ENCODE data around the gene TLE1. TPM values are rescaled to one million over a fixed set of nuclear protein-coding genes. Genes with fewer than 3 reads are reported as not detected.
A peak's percentile ranks its signal among the peaks of the same experiment; 100 is the strongest.

TLE1 gene
- total and polyA plus RNA-seq, 2 donors (not counting 1 experiment from before 2014, with no cell fraction given), result 33.5 to 80.3 TPM

- peaks cover 38% of the 10 kb centered on the region for H3K79me2 ChIP-seq (ENCODE audit: control insufficient read depth, insufficient read depth, low read length)
- H3K27ac Mint-ChIP-seq, result no peak overlapping the region
- peaks cover 17 to 28% of the 10 kb centered on the region in 2 donors for H3K4me1 ChIP-seq (ENCODE audit: control insufficient read depth in 2 of 2, insufficient read depth in 2 of 2, low read length in 2 of 2)
- ATAC-seq (ENCODE audit: low read depth), result no peak
- ChIA-PET POLR2A (interaction anchor here (0.6 kb wide), 1 partner anchor 35 kb away, joined by 7 read pairs; no protein-coding TSS in a partner anchor), CTCF (interaction anchor here (1.8 to 4.2 kb wide), 2 partner anchors 49 to 114 kb away, joined by 6 to 13 read pairs; no protein-coding TSS in a partner anchor)
- no peaks in the 10 kb centered on the region for H3K27me3 Mint-ChIP-seq
- no peak overlapping the region for H3K9ac ChIP-seq (ENCODE audit: low read length)
- no peak overlapping the region for H3K4me3 Mint-ChIP-seq
- H3K27ac ChIP-seq (ENCODE audit: low read length in 2 of 2), result no peak overlapping the region
- H3K27me3 ChIP-seq (replicated peaks in 1 of 4; ENCODE audit: control extremely low read depth in 1 of 4, control insufficient read depth in 3 of 4, insufficient read depth in 4 of 4, low read length in 3 of 4), result no peaks in the 10 kb centered on the region
- no peaks in the 10 kb centered on the region for H3K9me3 ChIP-seq (ENCODE audit: control extremely low read depth in 1 of 3, control insufficient read depth in 2 of 3, insufficient read depth in 1 of 3, low read length in 2 of 3)
- peaks cover 44% of the 10 kb centered on the region for H4K20me1 ChIP-seq (ENCODE audit: control insufficient read depth, insufficient read depth, low read length, poor library complexity, severe bottlenecking)
- H2AFZ ChIP-seq (ENCODE audit: insufficient read depth, low read depth, low read length, poor library complexity, severe bottlenecking), result no peak overlapping the region
- no peak overlapping the region for H3K4me3 ChIP-seq (ENCODE audit: control extremely low read depth in 1 of 5, extremely low read depth in 1 of 5, insufficient read depth in 1 of 5, low read depth in 2 of 5, low read length in 4 of 5)
- TF ChIP-seq EZH2 (IDR thresholded peaks at IDR 0.05; ENCODE audit: borderline replicate concordance, insufficient read depth, low read depth, low read length, poor library complexity, severe bottlenecking), result no peak
- TF ChIP-seq, protein P1, sequence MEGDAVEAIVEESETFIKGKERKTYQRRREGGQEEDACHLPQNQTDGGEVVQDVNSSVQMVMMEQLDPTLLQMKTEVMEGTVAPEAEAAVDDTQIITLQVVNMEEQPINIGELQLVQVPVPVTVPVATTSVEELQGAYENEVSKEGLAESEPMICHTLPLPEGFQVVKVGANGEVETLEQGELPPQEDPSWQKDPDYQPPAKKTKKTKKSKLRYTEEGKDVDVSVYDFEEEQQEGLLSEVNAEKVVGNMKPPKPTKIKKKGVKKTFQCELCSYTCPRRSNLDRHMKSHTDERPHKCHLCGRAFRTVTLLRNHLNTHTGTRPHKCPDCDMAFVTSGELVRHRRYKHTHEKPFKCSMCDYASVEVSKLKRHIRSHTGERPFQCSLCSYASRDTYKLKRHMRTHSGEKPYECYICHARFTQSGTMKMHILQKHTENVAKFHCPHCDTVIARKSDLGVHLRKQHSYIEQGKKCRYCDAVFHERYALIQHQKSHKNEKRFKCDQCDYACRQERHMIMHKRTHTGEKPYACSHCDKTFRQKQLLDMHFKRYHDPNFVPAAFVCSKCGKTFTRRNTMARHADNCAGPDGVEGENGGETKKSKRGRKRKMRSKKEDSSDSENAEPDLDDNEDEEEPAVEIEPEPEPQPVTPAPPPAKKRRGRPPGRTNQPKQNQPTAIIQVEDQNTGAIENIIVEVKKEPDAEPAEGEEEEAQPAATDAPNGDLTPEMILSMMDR (IDR thresholded peaks at IDR 0.05), result no peak
- WGBS (ENCODE audit: insufficient coverage), result 70% methylated on average over 1 of the region's 1 CpG
- no peak overlapping the region for H3K4me2 ChIP-seq (replicated peaks; ENCODE audit: low read depth, low read length, poor library complexity, severe bottlenecking)
- DNase-seq, result no peak
- intact Hi-C loops (cut with micrococcal nuclease), result loop anchor here (10.0 kb wide), 1 partner anchor 48 kb away; the partner anchor contains the start of gene TLE1
- peaks cover 0 to 10% of the 10 kb centered on the region in 2 experiments for H3K36me3 ChIP-seq (replicated peaks in 1 of 2; ENCODE audit: control extremely low read depth in 1 of 2, control insufficient read depth in 1 of 2, extremely low read depth in 1 of 2, insufficient read depth in 2 of 2, low read length in 1 of 2)
- peaks cover 36% of the 10 kb centered on the region for H3K4me1 Mint-ChIP-seq
- no peaks in the 10 kb centered on the region for H3K9me3 Mint-ChIP-seq (ENCODE audit: insufficient read depth)
Observed at GRCh38 chr9:81637276-81637675, 52.1 kb downstream of the TLE1 start.

DNA sequence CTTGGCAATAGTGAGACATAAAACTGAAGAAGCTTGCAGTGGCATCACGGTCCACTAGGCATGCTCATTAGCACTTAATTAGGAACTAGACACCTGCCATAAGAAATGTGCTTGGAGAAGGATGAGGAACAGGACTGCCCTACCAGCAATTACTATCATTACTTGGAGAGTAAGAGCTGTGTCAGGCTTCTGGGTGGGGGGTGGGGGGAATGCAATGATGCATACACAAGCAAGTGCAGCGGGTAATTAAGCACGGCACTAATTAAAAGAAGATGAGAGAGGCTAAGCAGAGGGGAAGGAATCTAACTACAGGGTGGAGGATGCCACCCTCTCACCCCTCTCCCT is 53.1 kb downstream of the TLE1 start:
- Mint-ChIP-seq H3K27me3 (no peaks in the 10 kb centered on the region), H3K4me3 (no peak overlapping the region), H3K27ac (no peak overlapping the region), H3K4me1 (peaks cover 41% of the 10 kb centered on the region), H3K9me3 (ENCODE audit: insufficient read depth) (no peaks in the 10 kb centered on the region)
- DNase-seq, result no peak
- H3K9ac ChIP-seq (ENCODE audit: low read length), result no peak overlapping the region
- H3K27me3 ChIP-seq (replicated peaks in 1 of 4; ENCODE audit: control extremely low read depth in 1 of 4, control insufficient read depth in 3 of 4, insufficient read depth in 4 of 4, low read length in 3 of 4), result no peaks in the 10 kb centered on the region
- no peak overlapping the region for H3K4me3 ChIP-seq (ENCODE audit: control extremely low read depth in 1 of 5, extremely low read depth in 1 of 5, insufficient read depth in 1 of 5, low read depth in 2 of 5, low read length in 4 of 5)
- TF ChIP-seq EZH2 (IDR thresholded peaks at IDR 0.05; ENCODE audit: borderline replicate concordance, insufficient read depth, low read depth, low read length, poor library complexity, severe bottlenecking), result no peak
- TF ChIP-seq, protein P1 (IDR thresholded peaks at IDR 0.05), result no peak
- ChIA-PET CTCF (interaction anchor here (1.0 to 4.2 kb wide), 3 partner anchors 13 to 113 kb away, joined by 3 to 13 read pairs (median 6); no protein-coding TSS in a partner anchor), POLR2A (interaction anchor here (0.5 to 0.6 kb wide), 2 partner anchors 33 to 104 kb away, joined by 7 to 8 read pairs; no protein-coding TSS in a partner anchor)
- intact Hi-C loops (cut with micrococcal nuclease), result loop anchor here (10.0 kb wide), 1 partner anchor 49 kb away; the partner anchor contains the start of gene TLE1
- H3K79me2 ChIP-seq (ENCODE audit: control insufficient read depth, insufficient read depth, low read length), result peaks cover 27% of the 10 kb centered on the region
- peaks cover 42% of the 10 kb centered on the region for H4K20me1 ChIP-seq (ENCODE audit: control insufficient read depth, insufficient read depth, low read length, poor library complexity, severe bottlenecking)
- H3K9me3 ChIP-seq (ENCODE audit: control extremely low read depth in 1 of 3, control insufficient read depth in 2 of 3, insufficient read depth in 1 of 3, low read length in 2 of 3), result no peaks in the 10 kb centered on the region
- H3K36me3 ChIP-seq (replicated peaks in 1 of 2; ENCODE audit: control extremely low read depth in 1 of 2, control insufficient read depth in 1 of 2, extremely low read depth in 1 of 2, insufficient read depth in 2 of 2, low read length in 1 of 2), result peaks cover 0 to 6% of the 10 kb centered on the region in 2 experiments
- no CpG with 5 or more reads among the region's 3 CpGs for WGBS (ENCODE audit: insufficient coverage)
- H3K27ac ChIP-seq (ENCODE audit: low read length in 2 of 2), result no peak overlapping the region
- peaks cover 19 to 28% of the 10 kb centered on the region in 2 donors for H3K4me1 ChIP-seq (ENCODE audit: control insufficient read depth in 2 of 2, insufficient read depth in 2 of 2, low read length in 2 of 2)
- peak overlapping the region; percentile 23 for H3K4me2 ChIP-seq (replicated peaks; ENCODE audit: low read depth, low read length, poor library complexity, severe bottlenecking)
- H2AFZ ChIP-seq (ENCODE audit: insufficient read depth, low read depth, low read length, poor library complexity, severe bottlenecking), result no peak overlapping the region
- no peak for ATAC-seq (ENCODE audit: low read depth)
